ENCODE data around the gene SDHB. TPM values are rescaled to one million over a fixed set of nuclear protein-coding genes. Genes with fewer than 3 reads are reported as not detected.

The SDHB gene
- total RNA-seq, 1 experiment from 2014 or later, result 314 TPM

DNA sequence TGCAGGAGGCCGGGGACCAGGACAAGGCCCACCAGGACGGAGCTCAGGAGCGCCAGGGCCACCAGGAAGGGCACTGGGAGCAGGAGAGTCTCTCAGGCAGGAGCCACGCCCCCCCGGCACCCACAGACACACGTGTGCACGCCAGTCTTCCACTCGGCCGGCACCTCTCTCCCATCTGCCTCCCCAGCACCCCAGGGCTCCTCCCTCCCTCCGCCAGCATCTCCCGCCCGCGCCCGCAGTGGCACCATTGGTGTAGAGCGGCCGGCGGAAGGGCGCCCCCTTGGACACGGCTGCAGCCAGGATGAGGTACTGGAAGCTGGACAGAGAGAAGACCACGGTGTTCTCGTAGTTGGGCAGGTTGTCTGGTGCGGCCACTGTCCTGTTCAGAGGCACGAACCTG, 67.3 kb downstream of the SDHB start:
- no peak for DNase-seq (ENCODE audit: low read depth)

DNA sequence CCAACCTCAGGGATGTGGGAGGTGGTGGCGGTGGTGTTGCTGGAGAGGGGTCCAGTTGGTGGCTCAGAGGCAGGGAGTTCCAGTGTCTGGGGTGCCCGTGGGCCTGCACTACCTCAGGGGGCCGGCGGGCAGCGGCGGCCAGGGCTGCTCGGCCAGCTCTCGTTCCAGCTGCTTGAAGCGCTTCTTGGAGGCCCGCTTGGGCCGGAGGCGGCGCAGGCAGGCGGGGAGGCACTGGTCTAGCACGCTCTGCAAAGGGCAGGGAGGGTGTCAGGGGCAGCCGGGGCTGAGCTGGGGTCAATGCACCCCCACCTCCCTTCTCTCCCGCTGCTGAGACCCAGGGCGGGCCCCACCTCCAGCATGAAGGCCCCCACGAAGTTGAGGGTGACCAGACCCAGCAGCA, 67.7 kb downstream of the SDHB start:
- DNase-seq (ENCODE audit: low read depth), result no peak

DNA sequence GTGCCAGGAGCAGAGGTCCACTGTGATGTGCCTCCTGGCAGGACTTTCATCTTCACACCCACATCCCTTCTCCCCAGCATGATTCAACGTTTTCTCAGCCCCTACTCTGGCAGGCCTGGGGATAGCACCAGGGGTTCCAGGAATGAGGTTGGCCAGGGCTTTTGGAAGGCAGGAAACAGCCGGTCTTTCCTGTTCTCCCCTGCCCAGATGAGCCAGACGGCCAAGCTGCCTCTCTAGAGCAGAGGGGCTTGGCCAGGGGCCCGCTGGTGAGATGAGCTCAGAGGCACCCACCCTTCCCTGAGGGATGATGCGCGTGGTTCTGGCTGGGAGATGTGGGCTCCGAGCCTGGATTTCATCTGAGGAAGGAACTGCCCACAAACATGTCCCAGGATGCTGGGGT, 69.1 kb downstream of the SDHB start:
- peak; percentile 99 for DNase-seq (ENCODE audit: low read depth)

DNA sequence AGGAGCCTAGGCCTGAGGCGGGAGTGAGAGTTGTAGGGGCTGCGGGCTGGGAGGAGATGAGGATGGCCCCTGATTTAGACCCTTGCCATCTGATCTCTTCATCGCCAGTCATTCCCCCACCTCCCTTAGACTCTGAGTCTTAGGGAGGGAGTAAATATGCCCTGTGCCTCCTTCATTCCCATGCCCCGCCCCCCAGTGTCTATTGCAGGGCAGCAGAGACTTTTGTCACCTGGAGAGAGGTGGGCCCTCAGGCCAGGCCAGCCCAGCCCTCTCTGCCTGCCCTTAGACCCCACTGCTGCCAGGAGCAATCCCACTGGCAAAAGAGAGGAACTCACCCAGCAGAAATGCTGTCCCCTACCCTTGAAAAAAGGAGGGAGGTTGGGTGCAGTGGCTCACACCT, 70.2 kb downstream of the SDHB start:
- DNase-seq (ENCODE audit: low read depth), result no peak

DNA sequence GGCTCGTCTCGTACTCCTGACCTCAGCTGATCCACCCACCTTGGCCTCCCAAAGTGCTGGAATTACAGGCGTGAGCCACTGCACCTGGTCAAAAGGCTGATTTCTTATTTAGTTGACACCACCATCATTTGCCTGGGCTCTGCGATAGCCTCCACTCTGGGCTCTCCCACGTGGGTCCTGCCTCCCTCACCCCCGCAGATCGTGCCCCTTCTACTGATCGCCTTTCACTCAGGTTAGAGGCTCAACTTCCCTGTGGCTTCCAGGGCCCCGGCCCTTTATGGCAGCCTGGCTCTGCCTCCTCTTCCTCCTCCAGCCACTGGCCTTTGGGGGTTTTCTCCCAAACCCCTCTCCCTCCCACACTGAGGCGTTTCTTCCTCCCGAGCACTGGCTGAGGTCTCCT, 70.9 kb downstream of the SDHB start:
- DNase-seq (ENCODE audit: low read depth), result no peak

DNA sequence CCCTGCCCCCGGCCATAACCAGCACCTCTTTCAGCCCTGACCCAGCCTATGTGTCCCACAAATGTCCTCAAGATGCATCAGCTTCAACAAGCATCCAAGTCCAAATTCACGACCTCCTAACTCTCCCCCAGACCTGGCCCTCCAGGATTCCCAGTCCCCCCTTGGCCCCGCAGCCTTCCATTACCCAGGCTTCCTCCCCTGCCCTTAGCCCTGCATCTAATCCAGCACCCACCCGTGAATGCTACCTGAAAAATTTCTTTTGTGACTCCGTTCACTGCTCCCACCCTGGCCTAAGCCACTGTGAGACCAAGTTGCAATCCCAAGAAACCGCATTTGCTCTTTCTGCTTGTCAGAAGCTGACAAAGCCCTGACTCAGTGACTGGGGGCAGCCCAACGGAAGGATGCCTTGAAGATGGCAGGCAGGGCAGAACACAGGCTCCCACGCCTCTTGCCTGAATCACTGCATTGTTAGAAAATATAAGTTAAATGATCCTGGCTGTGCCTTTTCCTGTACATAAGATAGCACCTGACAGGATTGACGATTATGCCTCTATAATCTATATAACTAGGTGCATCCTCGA, 72.5 kb downstream of the SDHB start:
- DNase-seq (ENCODE audit: low read depth), result peak; percentile 94

DNA sequence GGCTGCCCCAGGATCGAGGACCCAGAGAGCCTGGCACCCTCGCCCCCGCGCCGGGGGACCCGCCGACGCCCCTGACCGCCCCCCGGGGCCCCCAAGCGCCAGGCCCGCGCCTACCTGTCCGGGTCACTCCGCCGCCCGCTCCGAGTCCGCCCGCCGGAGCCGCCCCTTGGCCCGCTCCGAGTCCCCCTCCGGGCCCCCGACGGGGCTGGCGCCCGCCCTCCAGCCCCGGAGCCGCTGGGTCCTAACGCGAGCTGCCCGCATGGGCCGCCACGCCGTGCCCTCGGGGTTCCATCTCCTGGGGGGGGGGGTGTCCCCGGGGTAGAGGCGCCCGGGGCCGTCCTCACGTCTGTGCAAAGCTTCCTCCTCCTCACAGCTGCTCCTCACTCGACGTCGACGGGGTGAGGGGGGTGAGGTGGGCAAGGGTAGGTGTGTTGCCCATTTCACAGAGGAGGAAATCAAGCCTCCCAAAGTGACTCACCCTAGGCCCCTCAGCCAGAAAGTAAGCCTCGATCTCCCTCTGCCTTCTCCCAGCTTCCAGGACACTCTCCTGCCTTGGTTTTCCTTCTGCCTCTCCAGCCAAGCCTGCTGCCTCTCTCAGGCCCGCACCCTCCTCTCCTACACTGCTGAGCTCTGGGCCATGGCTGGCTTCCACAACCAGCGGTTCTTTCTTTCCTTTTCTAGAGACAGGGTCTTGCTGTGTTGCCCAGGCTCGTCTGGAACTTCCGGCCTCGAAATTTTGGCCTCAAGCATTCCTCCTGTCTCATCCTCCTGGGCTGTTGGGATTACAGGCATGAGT, 73.2 kb downstream of the SDHB start, which contains the start of gene MFAP2:
Gene MFAP2 (minus strand): TSS at position 148 of the 796 bp plus-strand sequence. CDS start 2,347 bp downstream, outside the sequence.
- peak; percentile 65 for DNase-seq (ENCODE audit: low read depth)

DNA sequence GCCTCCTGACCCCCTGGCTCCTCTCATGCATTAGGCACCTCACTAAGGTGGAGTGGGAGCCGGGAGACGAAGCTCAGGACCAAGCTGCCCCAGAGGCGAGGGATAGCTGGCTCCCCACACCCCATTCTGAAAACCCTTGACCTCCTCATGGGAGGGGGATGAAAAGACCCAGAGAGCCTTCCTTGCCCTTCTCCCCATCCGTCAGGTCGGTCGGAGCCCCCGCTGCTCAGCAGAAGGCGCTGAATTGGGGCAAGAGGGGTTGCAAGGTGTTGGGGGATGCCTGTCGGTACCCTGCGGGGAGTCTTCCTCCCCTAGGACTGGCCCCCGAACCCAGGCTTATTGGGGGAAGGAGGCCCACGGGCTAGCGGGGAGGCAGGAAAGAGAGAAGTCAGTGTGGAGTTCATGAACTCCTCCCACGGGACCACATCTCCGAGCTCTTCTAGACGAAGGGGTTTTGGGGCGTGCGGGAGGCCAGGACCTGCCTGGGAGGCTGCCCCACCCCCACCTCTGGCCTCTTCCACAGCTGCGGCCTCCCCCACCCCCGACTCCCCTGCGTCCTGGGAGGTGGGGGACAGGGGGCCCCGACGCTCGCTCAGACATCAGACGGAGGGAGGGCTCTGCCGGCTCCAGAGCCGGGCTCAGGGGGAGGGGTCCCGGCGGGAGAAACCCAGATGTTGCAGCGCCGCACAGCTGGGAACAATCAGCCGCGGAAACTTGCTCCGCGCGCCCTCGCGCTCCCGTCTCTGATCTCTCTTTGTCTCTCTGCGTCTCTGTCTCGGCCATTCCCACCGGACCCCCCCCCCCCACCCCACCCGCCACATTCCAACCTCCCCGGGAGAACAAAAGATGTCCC, 74.1 kb downstream of the SDHB start:
- peak; percentile 60 for DNase-seq (ENCODE audit: low read depth)

DNA sequence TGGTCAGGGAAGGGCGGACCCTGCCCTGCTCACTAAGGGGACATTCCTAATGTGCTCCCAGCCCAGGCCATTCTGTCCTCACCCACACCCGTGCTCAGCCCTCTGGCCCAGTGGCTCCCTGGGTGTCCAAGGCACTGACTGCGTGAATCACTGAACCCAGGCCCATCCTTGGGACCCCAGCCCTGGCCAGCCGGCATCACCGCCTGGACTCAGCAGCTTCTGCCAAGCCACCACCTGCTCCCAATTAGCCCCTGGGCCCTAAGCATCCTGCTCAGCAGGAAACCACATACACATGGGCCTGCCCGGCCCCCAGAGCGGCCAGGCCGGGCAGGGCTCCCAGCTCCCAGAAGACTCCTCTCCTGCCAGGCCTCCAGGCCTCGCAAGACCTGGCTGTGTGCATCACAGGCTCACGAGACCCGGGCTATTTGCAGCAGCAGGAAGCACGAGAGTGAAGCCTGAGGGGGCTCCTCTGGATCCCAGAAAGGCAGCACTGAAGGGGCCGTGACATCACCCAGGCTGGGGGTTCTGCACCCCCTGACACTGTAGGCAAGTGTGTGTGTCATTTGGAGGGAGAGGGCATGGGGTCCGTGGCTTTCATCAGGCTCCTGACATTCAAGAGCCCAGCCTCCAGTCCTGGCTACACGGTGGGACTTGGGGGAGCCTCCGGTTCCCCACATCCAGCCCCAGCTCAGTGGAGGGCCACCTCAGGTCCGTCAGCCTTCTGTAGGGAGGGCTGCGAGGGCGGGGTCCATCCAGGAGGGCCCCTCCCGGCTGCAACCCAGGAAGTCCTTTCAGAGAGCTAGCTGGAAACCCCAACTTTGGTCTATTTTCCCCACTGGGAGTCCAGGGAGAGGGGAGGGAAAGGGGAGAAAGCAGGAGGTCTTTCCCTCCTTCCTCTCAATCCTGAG, 75.0 kb downstream of the SDHB start:
- peak; percentile 98 for DNase-seq (ENCODE audit: low read depth)

DNA sequence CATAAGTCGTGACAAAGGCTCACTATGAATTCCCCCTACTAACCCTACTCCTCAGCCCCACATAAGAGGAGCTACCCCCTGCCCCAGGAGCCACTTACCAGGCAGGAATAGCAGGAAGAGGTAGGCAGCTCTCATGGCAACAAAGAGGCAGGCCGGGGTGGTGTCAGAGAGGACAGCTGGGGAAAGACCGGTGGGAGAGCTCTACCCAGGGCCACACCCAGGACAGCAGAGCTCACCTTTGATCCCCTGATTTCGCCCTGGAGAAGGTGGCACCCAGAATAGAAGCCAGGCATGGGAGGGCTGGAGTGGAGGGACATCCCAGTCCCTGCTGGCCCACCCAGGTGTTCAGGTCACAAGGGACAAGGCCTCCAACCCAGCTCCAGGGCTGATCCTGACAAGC, 75.7 kb downstream of the SDHB start:
- DNase-seq (ENCODE audit: low read depth), result no peak

DNA sequence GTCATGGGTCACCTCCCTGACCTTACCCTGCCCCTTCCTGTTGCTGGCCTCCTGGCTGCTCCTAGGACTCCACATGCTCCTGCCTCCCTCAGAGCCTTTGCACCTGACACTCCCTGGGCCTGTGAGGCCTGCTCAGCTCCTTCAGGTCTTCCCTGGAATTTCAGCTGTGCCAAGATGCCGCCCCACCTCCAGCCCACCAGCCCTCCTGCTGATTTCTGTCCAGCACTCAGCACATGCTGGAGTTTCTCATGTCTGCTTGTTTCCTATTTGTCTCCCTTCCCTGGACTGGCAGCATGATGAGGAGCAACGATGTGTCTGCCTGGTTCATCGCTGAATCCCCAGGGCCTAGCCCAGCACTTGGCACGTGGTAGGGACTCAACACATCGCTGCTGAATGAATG, 76.5 kb downstream of the SDHB start:
- no peak for DNase-seq (ENCODE audit: low read depth)

DNA sequence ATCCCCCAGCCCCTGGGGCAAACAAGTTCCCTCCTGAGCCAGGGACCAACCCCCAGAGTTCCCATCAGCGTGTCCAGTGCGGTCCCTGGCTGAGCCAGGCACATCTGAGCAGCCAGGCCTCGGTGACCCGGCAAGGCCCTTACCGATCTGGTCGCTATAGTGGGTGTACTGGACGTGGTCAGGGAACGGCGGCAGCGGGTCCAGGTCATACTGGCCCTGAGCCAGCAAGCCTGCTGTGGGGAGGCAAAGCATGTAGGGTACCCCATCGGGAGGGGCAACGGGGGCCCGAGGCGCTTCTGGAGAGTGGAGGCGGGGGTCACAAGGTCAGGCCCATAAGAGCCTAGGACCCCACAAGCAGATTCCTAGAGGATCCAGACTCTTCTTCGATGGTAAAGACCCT, 76.9 kb downstream of the SDHB start:
- no peak for DNase-seq (ENCODE audit: low read depth)

DNA sequence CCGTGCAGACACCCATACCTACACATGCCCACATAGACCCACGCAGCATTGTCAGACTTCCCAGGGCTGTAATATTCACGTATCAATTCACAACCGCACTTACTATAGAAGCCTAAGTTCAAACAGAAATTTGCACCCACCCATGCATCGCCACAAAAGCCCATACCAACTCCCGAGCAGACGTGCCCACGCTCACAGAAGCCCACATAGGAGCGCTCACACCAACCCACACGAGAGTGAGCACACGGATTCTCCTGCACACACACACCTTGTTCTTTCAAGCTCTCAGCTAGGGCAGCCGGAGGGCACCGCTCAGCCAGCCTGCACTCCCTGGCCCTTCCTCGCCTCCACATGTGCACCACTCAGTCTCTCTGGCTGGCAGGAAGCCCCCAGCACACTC, 78.0 kb downstream of the SDHB start:
- no peak for DNase-seq (ENCODE audit: low read depth)

DNA sequence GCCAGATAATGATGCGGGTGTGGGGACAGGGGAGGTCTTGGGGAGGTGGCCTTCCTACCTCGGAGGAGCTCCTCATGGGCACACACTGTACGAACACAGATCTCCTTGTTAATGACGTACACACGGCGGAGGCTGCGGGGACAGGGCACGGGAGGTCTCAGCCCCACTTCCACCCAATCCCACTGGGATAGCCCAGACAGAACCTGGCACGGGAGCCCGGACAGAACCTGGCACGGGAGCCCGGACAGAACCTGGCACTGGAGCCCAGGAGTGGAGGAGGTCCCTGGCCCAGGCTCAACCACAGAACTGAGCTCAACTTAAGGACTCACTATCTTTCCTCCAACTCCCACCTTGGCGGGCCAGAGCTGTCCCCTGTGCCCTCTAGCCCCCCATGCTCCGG, 78.6 kb downstream of the SDHB start:
- DNase-seq (ENCODE audit: low read depth), result no peak

DNA sequence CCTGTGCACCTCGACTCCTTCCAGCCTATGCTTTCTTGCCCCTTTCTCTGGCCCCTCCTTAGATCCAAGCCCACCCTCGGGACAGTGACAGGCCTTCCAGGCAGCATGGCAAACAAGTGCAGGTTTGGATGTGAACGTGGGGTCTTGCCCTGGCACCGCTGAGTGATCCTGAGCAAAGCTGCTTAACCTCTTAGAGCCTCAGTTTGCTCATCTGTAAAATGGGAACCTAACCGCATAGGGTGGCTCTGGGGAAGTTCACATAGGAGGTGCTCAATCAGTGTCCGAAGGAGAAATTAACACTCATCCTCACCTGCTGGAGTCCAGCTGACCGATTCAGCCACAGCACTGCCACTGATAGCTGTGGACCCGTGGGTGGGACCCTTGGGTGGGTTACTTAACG, 80.6 kb downstream of the SDHB start:
- no peak for DNase-seq (ENCODE audit: low read depth)

DNA sequence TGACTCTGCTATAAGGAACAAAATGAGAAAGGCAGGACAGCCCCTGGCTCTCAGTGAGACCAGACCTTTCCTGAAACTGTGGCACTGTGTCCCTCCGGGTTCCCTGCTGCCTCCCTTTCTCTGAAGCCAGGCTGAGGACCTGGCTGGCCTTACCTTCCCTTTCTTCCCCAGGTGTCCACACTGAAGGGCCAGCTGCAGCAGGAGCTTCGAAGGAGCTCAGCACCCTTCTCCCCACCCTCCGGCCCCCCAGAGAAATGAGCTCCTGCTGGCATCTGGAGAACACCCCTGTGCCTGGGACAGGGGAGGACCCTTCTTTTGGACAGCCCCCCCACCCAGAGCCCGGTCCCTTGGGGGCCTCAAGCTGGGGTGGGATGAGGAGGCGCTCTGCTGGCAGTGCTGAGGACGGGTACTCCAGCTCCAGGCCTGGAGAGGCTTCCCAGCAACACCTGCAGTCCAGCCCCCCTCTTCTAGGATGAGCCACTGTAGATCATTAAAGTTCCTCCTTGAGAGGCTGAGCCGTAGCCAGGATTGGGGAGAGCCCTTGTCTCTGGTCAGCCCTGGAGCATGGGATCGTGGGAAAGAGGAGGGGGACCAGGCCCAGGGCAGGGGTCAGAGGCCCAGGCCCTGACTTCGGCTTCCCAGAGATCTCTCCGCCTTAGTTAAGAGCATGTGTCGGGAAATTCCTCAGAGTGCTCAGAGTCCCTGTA, 81.5 kb downstream of the SDHB start:
- DNase-seq (ENCODE audit: low read depth), result no peak

DNA sequence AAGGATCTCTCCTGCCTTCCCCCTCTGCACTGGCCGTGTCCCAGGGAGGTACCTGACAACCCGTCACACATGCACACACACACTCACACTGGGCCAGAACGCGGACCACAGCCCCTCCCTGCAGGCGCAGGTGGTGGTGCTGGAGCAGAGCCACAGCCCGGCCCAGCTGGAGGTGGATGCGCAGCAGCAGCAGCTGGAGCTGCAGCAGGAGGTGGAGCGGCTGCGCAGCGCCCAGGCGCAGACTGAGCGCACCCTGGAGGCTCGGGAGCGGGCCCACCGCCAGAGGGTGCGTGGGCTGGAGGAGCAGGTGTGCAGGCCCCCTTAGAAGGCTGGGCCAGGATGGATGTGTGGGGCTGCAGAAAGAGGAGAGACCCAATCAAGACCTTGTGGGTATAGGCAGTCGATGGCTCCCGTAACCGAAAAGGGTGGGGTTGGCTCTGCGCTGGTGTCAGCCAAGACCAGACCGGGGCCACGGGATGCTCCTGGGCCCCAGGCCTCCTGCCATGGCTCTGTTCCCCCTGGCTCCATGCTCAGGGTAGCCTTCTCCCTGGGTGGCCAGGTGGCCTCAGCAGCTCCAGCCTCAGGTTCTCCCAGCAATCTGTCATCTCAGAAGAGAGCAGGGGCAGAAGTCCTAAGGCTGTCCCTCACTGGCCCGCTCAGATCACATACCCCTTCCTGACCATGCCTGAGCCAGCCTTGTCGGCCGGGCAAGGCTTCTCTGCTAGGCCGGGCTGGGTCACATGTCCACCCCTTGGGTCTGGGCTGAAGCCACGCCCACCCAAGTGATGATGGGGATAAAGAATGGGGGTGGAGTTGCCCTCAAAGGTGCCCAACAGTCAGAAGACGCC, 82.3 kb downstream of the SDHB start:
- no peak for DNase-seq (ENCODE audit: low read depth)

DNA sequence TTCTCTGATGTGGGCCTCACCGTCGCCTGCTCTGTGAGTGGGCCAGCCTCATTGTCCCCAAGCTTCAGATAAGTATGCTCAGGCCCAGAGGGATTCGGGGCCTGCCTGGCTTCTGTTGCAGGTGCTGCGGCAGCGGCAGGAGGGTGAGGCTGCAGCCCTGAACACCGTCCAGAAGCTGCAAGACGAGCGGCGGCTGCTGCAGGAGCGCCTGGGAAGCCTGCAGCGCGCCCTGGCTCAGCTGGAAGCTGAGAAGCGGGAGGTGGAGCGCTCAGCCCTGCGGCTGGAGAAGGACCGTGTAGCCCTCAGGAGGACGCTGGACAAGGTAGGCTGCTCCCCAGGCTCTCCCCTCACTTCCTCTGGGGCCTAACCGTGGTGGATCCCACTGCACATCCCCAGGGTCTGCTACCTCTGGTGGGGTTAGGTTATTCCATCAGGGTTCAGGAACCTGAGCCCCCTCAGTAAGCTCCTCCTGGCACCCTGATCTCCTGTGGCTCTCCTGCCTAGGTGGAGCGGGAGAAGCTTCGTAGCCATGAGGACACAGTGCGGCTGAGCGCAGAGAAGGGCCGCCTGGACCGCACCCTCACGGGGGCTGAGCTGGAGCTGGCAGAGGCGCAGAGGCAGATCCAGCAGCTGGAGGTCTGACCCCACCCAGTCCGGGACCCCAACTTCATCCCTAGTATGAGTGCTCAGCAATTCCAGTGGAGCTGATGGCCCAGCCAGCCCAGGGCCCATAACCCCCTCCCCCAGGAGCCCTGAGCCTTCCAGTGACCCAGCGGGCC, 83.5 kb downstream of the SDHB start:
- no peak for DNase-seq (ENCODE audit: low read depth)

DNA sequence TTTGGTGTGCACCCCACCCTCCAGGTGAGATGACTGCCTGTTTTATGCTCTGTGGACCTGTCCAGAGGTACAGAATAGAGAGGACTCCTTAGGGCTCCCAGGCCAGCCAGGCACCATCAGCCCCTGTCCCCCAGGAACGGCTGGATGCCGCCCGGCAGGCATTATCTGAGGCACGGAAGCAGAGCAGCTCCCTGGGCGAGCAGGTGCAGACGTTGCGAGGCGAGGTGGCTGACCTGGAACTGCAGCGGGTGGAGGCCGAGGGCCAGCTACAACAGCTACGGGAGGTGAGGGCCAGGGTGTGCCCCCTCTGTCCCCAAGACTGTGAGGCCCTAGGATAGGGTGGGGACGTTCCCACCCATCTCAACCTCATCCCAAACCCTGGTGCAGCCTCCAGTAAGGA, 84.2 kb downstream of the SDHB start:
- no peak for DNase-seq (ENCODE audit: low read depth)
